Lower leg skin (tissue), 4 donors: ENCODE measurements around the gene HTR2B. TPM values are rescaled to one million over a fixed set of nuclear protein-coding genes. Genes with fewer than 3 reads are reported as not detected.

ENCODE experiments used
- DNase-seq, 2 donors: peaks; one replicate each; pipeline ENCODE4 v3.0.0-alpha.2; 2019; ENCODE audit warnings: low spot score in 2 of 2
- H3K4me3 ChIP-seq: fragments of 200-600 bp; sonication (generic); 2 replicates; pipeline ENCODE4 v1.5.1; 2017; ENCODE audit warnings: mild to moderate bottlenecking, low read depth; ENCODE audit not compliant: poor library complexity, severe bottlenecking
- CTCF ChIP-seq, 3 donors: fragments of 450-650 bp; IDR thresholded peaks; one replicate each; pipeline ENCODE4 v1.5.1; 2016; ENCODE audit warnings: antibody characterized with exemption in 3 of 3, mild to moderate bottlenecking in 3 of 3, moderate library complexity in 2 of 3
- POLR2A ChIP-seq, 2 donors: fragments of 450-650 bp; IDR thresholded peaks; one replicate each; pipeline ENCODE4 v1.6.1; 2016 to 2017; ENCODE audit warnings: antibody characterized with exemption in 2 of 2, mild to moderate bottlenecking in 1 of 2, moderate library complexity in 1 of 2
- WGBS, 2 donors: methylation state at CpG; one replicate each; pipeline ENCODE4 v1.1.5; 2018; 5-methylcytosine and 5-hydroxymethylcytosine counted together
- intact Hi-C: fragments of 100-400 bp; cut with DNase I; formaldehyde crosslinking; loops from one replicate; pipeline ENCODE4 v1.15.0; 2023; ENCODE audit warnings: low total_unique reads
- total RNA-seq, 4 donors: library from RNA; depleted of rRNA; stranded (reverse); fragments of >200 nt; gene quantifications; one replicate each; pipeline ENCODE4 v1.1.0, GENCODE V29; 2016

The HTR2B gene
- total RNA-seq, 4 donors from 2014 or later = 0.10 to 0.46 TPM; not detected in 2

GRCh38 chr2:231063347-231063746 is 61.5 kb downstream of the HTR2B start:
- no peak for DNase-seq
- intact Hi-C loops = no loop called here
- TF ChIP-seq POLR2A (IDR thresholded peaks at IDR 0.05) (no peak), CTCF (IDR thresholded peaks at IDR 0.05) (no peak)
- no peak overlapping the region for H3K4me3 ChIP-seq
- WGBS, 2 donors = 94 to 100% methylated on average over 1 of the region's 1 CpG

DNA sequence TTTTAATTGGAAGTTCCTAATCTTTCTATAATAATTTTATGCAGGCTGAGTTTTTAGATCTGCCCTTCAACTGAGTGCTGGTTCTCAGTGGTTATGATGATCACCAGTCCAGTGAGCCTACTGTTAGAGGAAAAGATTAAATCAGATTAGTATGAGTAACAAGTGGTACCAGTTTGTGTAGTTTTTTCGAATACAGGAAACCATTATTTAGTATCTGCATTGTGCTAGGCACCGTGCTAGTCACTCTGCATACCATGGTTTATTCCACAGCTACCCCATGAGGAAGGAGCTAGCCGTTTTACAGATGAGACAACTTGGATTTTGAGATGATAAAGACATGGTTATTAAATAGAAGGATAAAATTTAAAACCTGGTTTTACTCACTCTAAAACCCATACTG is 62.1 kb downstream of the HTR2B start:
- intact Hi-C loops = no loop called here
- DNase-seq = no peak
- H3K4me3 ChIP-seq = no peak overlapping the region
- WGBS, 2 donors = 89 to 90% methylated on average over 3 of the region's 3 CpGs
- no peak for TF ChIP-seq CTCF (IDR thresholded peaks at IDR 0.05)
- TF ChIP-seq POLR2A (IDR thresholded peaks at IDR 0.05) = no peak

DNA sequence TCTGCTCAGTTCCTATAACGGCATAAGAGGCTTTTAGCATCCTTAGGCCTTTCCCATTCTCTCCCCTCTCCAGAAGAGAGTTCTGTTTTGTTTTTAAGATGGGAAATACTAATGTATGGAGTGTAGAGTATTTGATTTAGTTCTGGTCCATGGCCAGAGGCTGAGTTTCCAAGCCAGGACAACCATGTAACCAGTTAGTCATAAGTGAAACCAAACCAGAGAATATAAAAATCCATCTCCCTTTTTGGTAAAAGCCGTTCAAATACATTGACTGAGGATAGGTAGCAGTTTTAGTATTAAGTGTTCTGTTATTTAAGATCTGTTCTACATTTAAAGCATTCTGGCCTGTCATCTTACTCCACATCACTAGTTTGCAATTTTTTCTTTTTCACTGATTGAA is 65.1 kb downstream of the HTR2B start:
- WGBS, 2 donors = 79 to 81% methylated on average over 2 of the region's 2 CpGs
- H3K4me3 ChIP-seq = no peak overlapping the region
- no peak for DNase-seq
- TF ChIP-seq CTCF (IDR thresholded peaks at IDR 0.05) (no peak), POLR2A (IDR thresholded peaks at IDR 0.05) (no peak)
- intact Hi-C loops = no loop called here

DNA sequence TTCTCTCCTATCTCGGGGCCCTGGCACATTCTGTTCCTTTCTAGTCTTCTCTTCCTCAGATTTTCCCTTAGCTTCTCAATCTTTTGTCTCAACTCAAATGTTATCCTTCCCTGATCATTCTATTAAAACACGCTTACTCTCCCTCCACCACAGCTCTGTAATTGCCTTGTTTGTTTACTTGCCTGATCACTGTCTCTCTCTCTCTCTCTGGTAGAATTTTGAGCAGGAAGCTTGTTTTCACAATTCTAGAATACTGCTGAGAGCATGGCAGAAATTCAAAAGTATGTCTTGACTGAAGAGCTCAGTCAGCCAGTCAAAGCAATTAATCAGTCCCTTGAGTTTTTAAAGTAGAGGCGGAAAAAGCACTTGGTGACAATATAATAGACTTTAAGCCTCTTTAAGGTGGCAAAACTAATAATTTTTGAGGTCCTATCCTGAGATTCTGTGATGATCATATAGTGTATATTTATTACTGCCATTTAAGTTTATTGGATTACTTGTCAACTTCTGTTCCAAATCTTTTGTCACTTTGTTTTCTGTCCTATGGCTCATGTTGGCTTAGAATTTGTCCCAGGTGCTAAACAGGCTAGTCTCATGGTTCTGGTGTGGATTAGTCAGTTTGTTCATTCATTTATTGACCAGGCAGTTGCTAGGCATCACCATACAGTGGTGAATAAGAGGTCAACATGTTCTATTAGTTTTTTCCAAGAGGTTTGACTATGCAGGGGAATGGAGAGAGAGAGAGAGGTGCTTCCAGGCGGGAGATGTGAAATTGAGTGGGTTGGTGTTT is 65.9 kb downstream of the HTR2B start:
- no peak overlapping the region for H3K4me3 ChIP-seq
- TF ChIP-seq POLR2A (IDR thresholded peaks at IDR 0.05) (no peak), CTCF (IDR thresholded peaks at IDR 0.05) (no peak)
- WGBS, 2 donors = 77 to 81% methylated on average over 4 of the region's 4 CpGs

More for the DNA sequence above, 65.9 kb downstream of the HTR2B start:
- intact Hi-C loops = no loop called here
- DNase-seq = no peak

Other genes with a start within 250 kb of the HTR2B start
- gene GPR55, start 199.8 kb downstream of the HTR2B start, total RNA-seq = under 1 TPM in 1 of 4 donors, not detected in 3; 0.30 TPM
- gene SPATA3, start 128.9 kb downstream of the HTR2B start, total RNA-seq = under 1 TPM in 1 of 4 donors, not detected in 3; 0.25 TPM
- gene C2orf72, start 87.5 kb downstream of the HTR2B start, total RNA-seq = 1 to 10 TPM in 3 of 4 donors, under 1 TPM in 1; 0.95 to 7.3 (median 4.0) TPM
- 10 to 100 TPM; 49.8 to 67.9 (median 57.4) TPM for gene PSMD1, start 68.2 kb downstream of the HTR2B start, total RNA-seq
- gene ARMC9, start 73.6 kb upstream of the HTR2B start, total RNA-seq = 1 to 10 TPM; 2.2 to 6.9 (median 5.3) TPM